ENCODE data around the gene RAB11FIP2.
"Not testable (repeated sequence)": the region's sequence is repeated elsewhere in the genome, so short reads cannot be mapped to it uniquely, and the experiment has no call there.

The RAB11FIP2 gene, protein sequence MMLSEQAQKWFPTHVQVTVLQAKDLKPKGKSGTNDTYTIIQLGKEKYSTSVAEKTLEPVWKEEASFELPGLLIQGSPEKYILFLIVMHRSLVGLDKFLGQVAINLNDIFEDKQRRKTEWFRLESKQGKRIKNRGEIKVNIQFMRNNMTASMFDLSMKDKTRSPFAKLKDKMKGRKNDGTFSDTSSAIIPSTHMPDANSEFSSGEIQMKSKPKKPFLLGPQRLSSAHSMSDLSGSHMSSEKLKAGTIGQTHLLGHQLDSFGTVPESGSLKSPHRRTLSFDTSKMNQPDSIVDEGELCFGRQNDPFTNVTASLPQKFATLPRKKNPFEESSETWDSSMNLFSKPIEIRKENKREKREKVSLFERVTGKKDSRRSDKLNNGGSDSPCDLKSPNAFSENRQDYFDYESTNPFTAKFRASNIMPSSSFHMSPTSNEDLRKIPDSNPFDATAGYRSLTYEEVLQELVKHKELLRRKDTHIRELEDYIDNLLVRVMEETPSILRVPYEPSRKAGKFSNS

DNA sequence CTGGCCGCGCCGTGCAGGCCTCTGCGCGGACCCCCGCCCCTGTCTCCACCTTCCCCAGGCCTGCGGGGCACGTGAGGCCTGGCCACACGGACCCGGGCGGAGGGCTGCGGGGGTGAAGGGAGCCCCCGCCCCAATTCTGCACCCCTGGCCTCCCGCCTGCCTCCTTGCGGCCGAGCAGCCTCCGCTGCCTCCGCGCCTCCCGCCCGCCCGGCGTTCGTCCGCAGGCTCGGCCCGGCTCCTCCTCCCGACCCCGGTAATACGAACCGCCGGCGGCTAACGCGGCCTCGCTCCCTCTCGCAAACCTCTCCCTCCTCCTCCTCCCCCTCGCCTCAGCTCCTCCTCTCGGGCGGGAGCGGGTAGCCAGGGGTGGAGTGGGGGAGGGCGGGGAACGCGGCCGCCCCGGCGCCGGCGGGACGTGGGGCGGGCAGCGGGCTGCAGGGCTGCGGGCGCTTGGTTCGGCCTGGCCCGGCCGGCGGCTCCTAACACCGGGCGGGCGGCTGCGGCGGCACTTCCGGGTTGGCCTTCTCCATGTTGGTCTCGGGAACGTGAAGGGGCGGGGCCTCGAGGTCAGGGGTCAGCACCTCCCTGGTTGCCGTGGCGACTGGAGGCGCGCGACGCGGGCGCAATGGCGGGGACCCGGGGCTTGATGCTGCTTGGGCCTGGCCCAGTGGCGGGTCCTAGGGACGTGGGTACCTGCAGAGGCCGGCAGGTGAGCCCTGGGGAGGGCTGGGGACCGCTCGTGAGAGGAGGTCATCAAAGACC is at the start of gene RAB11FIP2:
Gene RAB11FIP2, minus strand, starts transcription at position 547 of the 762 bp plus-strand sequence. CDS start 778 bp downstream, outside the sequence.
- DNase-seq (ENCODE audit: low read depth in 3 of 3, low spot score in 1 of 3) = peak; percentile 83 to 96 (median 88)

DNA sequence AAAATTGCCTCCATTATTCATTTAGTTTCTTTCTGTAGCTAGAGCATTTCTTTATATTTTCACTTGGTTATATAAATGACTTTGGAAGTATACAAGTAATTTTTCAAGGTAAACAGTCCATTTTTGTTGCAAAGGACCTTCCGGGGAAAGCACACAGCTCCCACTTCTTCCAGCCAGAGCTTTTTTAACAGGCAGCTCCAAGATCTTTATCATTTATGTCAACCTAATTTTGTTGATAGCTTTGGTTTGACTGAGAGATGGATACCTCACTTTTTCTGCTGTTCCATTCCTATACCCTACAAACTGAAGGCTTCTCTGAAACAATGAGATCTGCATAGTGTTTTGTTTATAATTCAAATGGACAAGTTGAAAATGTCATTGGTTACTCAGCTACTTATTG is 49.3 kb upstream of the RAB11FIP2 start:
- DNase-seq (ENCODE audit: low read depth in 3 of 3, low spot score in 1 of 3) = no peak

DNA sequence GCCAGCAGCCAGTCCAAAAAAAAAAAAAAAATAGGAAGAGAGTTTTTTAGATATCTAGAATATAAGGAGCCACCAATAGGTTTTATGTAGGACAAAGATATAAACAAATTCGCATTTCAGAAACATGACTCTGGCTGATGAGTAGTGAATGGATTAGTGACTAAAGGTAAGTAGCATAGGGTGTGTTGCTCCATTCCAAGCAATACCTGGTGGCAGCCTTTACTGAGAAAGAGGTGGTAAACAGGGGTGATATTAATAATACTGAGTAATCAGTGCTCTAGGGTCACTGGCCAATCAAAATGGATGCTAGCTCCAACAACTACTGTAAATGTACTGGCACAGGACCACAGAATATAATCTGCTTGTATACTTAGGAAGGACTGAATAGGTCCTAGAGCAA is 45.5 kb upstream of the RAB11FIP2 start:
- DNase-seq (ENCODE audit: low read depth in 3 of 3, low spot score in 1 of 3) = no peak

DNA sequence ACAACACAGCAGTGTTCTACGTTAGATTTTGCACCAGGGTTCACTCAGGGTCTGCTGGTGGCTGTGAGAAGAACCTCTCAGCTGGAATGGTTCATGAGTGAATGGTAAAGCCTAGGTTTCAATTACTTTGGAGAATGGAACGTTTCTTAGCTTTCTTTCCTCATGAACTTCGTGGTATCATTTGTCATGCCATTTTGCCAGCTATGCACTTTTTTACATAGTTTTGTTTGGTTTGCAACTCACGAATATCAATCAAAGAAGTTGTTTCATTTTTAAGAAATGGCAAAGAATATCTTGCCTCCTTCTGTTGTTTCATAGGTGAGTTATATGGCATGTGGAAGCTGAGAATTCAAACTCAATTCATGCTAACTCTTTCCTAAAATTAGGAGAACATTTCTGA is 34.1 kb upstream of the RAB11FIP2 start:
- DNase-seq (ENCODE audit: low read depth in 3 of 3, low spot score in 1 of 3) = no peak

DNA sequence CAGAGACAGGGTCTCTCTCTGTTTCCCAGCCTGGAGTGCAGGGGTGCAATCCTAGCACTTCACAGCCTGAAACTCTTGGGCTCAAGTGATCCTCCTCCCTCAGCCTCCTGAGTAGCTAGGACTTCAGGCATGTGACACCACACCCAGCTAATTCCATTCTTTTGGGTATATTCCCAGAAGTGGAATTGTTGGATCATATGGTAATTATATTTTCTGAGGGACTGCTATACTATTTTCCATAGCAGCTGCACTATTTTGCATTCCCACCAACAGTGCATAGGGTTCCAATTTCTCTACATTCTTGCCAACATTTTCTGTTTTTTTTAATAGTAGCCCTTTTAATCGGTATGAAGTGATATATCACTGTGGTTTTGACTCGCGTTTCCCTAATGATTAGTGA is 30.0 kb upstream of the RAB11FIP2 start:
- DNase-seq (ENCODE audit: low read depth in 3 of 3, low spot score in 1 of 3) = no peak

DNA sequence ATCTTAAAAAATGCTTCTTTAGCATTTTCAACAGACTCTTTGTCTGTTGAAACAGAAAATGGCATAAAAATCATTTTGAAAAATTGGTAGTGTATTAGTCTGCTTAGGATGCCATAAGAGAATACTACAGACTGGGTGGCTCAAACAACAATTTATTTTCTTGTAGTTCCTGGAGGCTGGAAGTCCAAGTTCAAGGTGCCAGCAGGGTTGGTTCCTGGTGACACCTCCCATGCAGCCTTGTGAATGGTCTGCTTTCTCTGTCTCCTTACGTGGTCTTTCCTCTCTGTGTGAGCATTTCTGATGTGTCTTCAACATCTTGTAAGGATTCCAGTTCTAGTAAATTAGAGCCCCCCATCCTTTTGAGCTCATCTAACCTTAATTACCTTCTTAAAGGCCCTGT is 26.1 kb upstream of the RAB11FIP2 start:
- no peak for DNase-seq (ENCODE audit: low read depth in 3 of 3, low spot score in 1 of 3)

DNA sequence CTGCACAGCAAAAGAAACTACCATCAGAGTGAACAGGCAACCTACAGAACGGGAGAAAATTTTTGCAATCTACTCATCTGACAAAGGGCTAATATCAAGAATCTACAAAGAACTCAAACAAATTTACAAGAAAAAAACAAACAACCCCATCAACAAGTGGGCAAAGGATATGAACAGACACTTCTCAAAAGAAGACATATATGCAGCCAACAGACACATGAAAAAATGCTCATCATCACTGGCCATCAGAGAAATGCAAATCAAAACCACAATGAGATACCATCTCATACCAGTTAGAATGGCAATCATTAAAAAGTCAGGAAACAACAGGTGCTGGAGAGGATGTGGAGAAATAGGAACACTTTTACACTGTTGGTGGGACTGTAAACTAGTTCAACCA is 20.6 kb upstream of the RAB11FIP2 start:
- DNase-seq (ENCODE audit: low read depth in 3 of 3, low spot score in 1 of 3) = not testable (repeated sequence)

DNA sequence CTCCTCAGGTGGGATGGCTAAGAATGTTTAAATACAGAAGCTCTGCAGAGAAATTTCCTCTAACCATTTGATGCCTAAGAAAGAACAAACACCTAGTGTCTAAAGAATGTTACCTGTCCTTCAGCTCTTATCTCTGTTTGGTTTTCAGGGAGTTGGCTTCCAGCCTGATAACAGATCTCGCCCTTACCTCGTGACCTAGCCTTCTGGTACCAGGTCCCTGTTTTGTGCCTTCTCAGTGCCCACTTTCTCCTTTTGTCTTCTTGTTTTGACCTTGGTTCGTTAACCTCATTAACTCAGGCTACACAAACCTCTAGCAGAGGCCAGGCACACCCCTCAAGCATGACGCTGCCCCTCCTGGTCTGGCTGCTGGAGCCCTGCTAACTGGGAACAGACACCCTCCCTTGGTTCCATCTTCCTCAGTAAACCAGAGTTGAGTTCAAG is 16.1 kb upstream of the RAB11FIP2 start:
- no peak for DNase-seq (ENCODE audit: low read depth in 3 of 3, low spot score in 1 of 3)

DNA sequence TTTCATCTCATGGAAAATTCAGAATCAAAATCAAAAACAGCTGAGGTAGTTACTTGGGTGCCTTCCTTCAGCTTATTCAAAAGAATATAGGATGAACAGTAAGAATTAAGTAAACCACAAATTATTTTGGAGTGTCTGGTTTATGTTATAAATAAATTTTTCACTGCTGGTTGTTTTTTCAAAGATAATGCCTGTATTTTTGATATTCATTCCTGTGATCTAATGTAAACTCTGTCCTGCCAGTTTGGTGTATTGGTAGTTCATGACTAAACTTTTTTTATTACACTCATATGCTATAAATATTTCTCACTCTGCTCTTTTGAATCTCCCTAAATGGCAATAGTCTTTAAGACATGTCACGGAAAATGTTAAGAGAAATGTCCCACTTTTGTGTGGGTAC is 11.6 kb upstream of the RAB11FIP2 start:
- no peak for DNase-seq (ENCODE audit: low read depth in 3 of 3, low spot score in 1 of 3)

DNA sequence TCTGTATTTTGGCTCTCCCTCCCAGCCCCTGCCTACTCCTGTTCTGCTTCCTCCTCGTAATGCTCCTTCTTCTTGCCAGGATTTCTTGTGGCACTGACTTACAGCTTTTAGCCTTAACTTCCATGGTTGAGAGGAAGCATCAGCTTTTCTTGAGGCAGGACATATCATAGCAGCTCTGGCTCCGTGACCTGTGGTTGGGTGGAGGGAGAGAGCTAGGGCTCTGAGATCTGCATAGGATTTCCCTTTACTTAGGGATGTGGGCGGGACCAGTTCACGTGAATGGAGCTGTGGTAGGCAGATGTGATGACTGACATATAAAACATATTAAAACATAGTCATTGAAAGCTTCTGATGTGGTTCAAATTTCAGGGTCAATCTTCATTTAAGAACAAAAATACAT is 10.6 kb upstream of the RAB11FIP2 start:
- no peak for DNase-seq (ENCODE audit: low read depth in 3 of 3, low spot score in 1 of 3)

DNA sequence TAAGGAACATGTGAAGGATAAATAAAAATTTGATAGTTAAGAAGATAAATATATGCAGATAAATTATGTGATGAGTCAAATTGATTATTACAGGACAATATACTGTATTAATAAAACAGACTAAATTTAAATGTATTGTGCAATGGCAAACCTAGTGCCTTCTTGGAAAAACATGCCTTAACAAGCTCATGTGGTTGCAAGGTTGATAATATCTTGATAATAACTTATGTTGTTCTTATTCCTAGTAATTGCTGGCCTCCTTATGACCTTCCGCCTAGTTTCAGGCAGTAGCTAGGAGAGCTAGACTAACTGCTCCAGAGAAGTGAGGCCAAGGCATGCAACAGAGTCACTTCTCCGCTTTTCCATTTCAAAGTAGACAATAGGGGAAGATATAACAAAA is 7.6 kb upstream of the RAB11FIP2 start:
- no peak for DNase-seq (ENCODE audit: low read depth in 3 of 3, low spot score in 1 of 3)

DNA sequence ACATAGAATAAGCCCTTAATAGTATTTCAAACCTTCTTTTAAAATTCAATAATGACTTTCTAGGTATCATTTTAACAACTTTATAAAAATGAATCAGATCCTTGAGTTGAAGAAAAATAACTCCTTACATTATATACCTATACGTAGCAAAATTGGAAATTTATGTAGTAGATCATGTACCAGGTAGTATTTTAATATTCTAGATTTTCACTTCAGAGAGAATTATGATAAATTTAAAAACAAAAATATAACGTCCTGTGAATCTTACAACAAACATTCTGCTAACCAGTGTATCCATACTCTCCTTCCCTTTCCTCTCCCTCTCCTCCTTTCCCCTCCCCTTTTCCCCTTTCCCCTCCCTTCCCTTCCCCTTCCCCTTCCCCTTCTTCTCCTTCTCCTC is 6.1 kb upstream of the RAB11FIP2 start:
- no peak for DNase-seq (ENCODE audit: low read depth in 3 of 3, low spot score in 1 of 3)

DNA sequence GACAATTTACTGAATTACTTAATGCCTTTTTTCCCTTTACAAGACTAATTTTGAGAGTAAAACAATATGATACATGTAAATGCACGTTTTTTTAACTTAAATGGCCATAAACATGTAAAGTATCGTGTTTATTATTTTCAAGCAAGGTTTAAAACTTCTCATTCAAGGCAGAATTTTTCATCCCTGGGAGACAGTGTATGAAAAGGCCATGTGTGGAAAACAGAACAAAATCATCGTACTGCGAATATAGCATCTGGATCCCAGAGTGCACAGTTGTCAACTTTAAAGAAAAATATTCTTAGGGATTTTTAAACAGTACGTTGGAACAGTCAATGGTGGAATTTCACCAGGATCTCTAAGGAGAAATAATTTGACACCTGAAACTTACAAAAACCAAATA is 1.1 kb upstream of the RAB11FIP2 start:
- DNase-seq (ENCODE audit: low read depth in 3 of 3, low spot score in 1 of 3) = no peak

DNA sequence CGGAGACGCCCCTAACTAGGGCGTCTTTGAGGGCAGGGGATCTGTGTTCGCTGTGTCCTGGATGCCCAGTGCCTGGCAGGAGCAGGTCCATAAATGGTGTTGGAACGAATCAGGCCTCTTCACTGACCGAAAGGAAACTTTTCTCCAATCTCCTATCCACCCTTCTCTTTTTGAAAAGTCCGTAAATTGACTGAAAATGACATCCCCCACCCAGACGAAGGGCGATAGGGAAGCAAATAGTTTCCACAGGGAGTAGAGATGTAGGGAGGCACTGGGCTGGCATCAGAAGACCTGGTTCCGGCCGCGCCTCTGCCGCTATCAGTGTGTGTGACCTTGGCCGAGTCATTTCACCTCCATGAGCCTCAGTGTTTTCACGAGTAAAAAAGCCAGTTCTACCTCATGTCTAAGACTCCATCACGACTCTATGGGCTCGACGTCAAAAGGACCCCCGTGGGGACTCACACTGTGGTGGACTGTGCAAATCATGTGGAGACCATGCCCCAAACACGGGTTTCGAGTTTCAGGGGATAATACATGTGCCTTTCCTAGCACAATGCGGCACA is 497 bp upstream of the RAB11FIP2 start:
- no peak for DNase-seq (ENCODE audit: low read depth in 3 of 3, low spot score in 1 of 3)

DNA sequence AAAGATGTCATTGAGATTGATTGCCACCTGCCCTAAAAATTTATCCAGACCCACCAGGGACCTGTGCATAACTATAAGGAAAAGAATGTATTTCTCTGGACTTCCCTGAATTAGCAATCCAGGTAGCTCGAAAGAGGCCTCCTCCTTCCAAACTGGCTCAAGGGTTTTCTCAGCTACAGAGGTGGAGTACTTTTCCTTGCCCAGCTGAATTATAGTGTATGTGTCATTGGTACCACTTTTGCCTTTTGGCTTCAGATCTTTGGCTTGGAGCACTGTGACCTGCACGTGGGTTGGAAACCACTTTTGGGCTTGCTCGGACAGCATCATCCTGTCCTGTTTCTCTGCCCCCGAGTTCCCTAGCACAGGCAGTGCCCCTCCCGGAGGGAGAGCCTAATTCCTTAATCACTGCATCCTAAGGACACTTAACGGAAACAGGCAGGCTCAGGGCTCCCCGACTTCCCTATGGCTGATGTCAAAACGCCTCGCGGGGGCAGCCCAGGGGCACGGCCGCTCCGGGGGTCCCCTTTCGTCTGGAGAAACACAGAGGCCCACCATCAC is 825 bp downstream of the RAB11FIP2 start:
- DNase-seq (ENCODE audit: low read depth in 3 of 3, low spot score in 1 of 3) = no peak

DNA sequence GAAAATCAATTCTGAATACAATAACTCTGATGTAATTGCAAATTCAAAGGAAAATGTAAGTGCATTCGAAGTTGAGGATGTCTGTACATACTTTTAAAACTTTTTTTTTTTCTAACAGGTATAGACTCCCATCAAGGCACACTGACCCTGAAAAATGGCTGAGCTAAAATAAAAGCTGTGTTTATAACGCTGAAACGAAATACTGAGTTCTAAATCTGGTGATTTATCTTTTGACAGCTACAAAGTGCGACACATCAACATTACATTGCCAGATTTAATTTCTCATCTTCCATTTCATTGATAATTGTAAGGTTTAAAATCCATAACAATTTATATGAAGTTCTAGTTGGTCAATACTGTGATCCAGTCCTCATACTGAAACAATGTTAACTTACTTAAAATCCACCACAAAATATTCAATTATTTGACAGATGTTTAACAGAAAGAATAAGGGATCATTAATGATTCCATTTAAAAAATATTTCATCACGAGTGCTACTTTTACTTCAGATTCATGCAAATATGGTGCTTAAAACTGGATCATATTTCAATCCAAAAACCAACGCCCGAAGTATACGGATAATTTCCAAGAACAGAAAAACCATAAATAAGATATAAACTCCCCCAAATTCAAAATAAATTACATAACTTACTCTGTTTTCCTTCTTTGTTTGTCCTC is 1.4 kb downstream of the RAB11FIP2 start:
- no peak for DNase-seq (ENCODE audit: low read depth in 3 of 3, low spot score in 1 of 3)

DNA sequence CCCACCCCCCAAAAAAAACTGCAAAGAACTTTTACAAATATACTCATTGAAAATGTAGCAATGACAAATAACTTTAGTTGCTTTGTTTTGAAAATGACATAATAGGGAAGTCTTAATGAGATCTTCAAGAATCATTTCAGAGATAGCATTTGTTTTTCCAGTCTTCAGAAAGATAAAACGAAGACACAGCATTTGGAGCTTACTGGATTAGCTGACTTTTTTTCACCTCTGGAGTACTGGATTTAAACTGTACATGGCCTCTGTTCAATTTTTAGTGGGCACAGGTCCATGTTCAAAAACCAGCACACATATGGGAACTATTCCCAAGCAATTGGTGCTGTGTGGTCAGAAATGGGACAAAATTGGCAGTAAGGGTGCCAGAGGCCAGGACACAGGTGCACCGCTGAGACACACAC is 3.9 kb downstream of the RAB11FIP2 start:
- no peak for DNase-seq (ENCODE audit: low read depth in 3 of 3, low spot score in 1 of 3)

DNA sequence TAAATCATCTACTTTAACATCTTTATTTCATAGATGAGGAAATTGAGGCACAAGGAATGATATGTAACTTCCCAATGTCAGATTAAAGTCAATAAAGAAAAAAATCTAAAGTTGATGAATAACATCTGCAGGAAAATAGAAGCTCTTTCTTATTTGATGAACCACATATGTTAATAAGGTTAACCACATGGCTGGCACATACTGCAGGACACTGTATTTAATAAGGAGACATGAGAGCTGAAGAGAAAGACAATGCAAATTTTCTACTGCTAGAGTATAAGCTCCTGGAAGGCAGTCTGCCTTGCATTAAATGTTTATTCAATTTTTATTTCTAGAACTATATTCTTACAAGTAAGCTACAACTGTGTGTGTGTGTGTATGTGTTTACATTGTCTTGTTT is 4.4 kb downstream of the RAB11FIP2 start:
- no peak for DNase-seq (ENCODE audit: low read depth in 3 of 3, low spot score in 1 of 3)

DNA sequence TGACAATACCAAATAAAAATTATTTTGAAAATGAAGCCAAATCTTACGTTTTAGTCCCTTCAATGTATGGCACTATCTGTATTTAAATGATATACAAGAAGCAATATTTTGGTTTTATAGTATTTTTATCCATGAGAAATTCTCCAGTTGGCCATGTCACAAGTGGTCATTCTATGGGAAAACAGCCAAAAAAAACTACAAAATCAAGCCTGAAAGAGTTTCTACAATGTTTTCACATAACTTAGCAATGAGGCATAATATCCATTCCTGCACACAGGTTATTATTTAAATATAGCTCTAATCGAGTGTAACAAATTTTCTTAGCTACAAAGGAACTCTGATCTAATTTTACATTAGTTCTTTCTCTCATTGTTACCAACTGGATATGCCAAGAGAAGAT is 5.4 kb downstream of the RAB11FIP2 start:
- no peak for DNase-seq (ENCODE audit: low read depth in 3 of 3, low spot score in 1 of 3)

DNA sequence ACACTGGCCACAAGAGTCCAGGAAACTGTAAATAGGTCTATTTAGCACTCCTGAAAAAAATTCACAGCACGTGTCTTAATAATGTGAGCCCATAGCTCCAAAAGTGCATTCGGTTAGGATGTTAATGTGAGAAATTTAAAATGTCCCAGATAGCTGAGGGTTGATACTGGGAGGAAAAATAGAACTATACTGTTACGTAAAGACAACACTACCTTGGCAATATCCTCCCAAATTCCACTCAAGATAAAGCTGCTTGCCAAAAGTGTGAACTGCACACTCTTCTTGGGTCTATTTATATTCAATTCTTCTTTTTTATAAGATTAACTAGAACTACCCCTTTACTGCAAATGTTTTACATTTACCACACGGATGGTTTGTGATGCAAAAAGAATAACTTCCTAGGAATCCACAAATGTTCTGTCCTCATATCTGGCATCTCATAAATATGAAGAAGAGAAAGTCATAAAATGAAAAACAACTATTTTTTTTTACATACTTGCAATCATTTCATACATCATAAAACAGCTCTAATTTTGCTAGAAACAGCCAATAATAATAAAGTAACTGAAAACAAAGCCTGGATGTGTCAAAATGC is 10.4 kb downstream of the RAB11FIP2 start:
- no peak for DNase-seq (ENCODE audit: low read depth in 3 of 3, low spot score in 1 of 3)
